ENCODE measurements around the gene CCDC134. TPM values are rescaled to one million over a fixed set of nuclear protein-coding genes. Genes with fewer than 3 reads are reported as not detected.

CCDC134 gene
- total and polyA plus RNA-seq, 9 of the 15 experiments (the other 6 are each of a cell fraction or from before 2014, with no cell fraction given) = 0.56 to 11.9 (median 5.3) TPM

DNA sequence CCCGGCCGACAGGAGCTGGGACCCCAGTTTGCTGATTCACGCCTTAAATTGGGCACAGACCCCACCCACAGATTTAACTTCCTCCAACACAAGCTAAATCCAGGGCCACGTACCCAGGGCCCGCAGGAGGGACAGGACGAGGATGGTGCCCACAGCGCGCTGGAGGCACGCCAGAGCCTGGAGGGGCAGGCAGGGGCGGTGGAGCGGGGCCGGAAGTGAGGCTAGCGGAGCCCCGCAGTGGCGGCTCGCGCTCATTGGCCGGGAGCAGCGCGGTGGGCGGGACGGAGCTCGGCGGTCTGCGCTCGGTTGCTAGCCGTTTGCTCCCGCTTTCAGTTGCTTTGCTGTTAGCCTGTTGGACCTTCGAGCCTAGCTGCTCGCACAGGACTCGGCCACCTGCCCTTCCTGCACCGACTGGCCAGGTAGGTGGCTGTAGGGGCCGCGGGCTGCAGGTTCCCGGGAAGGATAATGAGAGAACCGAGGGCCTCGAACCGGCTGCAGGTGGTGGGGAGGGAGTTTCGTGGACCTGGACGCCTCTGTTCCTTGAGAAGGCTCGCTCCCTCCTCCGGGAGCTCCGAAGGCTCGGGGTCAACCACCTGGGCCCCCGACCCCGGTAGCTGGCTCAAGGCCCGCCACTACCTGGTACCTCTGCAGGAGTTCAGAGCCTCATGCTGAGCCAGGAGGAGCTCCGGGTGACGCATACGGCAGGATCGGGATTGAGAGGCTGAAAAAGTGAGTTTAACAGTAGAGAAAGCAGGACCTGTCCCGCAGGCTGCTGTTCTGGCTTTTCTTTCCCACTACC, at the start of gene CCDC134 (continued):
- no peak for TF ChIP-seq MAFG (tag; conservative IDR thresholded peaks at IDR 0.05)
- no peak for TF ChIP-seq NR3C1 (CRISPR knock-in tag; IDR thresholded peaks at IDR 0.05)
- no peak for TF ChIP-seq KAT2B (IDR thresholded peaks at IDR 0.05; ENCODE audit: low read depth, low read length)
- no peak for TF ChIP-seq FIP1L1 (IDR thresholded peaks at IDR 0.05; ENCODE audit: low read depth, low read length, poor library complexity, severe bottlenecking)
- TF ChIP-seq, protein P1, sequence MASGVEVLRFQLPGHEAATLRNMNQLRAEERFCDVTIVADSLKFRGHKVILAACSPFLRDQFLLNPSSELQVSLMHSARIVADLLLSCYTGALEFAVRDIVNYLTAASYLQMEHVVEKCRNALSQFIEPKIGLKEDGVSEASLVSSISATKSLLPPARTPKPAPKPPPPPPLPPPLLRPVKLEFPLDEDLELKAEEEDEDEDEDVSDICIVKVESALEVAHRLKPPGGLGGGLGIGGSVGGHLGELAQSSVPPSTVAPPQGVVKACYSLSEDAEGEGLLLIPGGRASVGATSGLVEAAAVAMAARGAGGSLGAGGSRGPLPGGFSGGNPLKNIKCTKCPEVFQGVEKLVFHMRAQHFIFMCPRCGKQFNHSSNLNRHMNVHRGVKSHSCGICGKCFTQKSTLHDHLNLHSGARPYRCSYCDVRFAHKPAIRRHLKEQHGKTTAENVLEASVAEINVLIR (CRISPR knock-in tag; IDR thresholded peaks at IDR 0.05) = no peak
- TF ChIP-seq, protein P2, sequence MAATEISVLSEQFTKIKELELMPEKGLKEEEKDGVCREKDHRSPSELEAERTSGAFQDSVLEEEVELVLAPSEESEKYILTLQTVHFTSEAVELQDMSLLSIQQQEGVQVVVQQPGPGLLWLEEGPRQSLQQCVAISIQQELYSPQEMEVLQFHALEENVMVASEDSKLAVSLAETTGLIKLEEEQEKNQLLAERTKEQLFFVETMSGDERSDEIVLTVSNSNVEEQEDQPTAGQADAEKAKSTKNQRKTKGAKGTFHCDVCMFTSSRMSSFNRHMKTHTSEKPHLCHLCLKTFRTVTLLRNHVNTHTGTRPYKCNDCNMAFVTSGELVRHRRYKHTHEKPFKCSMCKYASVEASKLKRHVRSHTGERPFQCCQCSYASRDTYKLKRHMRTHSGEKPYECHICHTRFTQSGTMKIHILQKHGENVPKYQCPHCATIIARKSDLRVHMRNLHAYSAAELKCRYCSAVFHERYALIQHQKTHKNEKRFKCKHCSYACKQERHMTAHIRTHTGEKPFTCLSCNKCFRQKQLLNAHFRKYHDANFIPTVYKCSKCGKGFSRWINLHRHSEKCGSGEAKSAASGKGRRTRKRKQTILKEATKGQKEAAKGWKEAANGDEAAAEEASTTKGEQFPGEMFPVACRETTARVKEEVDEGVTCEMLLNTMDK (IDR thresholded peaks at IDR 0.05; ENCODE audit: borderline replicate concordance, insufficient read depth, low read depth, low read length, poor library complexity, severe bottlenecking) = no peak
- TF ChIP-seq, protein P3, sequence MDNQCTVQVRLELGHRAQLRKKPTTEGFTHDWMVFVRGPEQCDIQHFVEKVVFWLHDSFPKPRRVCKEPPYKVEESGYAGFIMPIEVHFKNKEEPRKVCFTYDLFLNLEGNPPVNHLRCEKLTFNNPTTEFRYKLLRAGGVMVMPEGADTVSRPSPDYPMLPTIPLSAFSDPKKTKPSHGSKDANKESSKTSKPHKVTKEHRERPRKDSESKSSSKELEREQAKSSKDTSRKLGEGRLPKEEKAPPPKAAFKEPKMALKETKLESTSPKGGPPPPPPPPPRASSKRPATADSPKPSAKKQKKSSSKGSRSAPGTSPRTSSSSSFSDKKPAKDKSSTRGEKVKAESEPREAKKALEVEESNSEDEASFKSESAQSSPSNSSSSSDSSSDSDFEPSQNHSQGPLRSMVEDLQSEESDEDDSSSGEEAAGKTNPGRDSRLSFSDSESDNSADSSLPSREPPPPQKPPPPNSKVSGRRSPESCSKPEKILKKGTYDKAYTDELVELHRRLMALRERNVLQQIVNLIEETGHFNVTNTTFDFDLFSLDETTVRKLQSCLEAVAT (IDR thresholded peaks at IDR 0.05) = 0 out of 4 replicates have a peak, but pooled peaks of 1 of the 2 experiments have one; percentile 28
- TF ChIP-seq, protein P4, sequence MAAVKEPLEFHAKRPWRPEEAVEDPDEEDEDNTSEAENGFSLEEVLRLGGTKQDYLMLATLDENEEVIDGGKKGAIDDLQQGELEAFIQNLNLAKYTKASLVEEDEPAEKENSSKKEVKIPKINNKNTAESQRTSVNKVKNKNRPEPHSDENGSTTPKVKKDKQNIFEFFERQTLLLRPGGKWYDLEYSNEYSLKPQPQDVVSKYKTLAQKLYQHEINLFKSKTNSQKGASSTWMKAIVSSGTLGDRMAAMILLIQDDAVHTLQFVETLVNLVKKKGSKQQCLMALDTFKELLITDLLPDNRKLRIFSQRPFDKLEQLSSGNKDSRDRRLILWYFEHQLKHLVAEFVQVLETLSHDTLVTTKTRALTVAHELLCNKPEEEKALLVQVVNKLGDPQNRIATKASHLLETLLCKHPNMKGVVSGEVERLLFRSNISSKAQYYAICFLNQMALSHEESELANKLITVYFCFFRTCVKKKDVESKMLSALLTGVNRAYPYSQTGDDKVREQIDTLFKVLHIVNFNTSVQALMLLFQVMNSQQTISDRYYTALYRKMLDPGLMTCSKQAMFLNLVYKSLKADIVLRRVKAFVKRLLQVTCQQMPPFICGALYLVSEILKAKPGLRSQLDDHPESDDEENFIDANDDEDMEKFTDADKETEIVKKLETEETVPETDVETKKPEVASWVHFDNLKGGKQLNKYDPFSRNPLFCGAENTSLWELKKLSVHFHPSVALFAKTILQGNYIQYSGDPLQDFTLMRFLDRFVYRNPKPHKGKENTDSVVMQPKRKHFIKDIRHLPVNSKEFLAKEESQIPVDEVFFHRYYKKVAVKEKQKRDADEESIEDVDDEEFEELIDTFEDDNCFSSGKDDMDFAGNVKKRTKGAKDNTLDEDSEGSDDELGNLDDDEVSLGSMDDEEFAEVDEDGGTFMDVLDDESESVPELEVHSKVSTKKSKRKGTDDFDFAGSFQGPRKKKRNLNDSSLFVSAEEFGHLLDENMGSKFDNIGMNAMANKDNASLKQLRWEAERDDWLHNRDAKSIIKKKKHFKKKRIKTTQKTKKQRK (IDR thresholded peaks at IDR 0.05; ENCODE audit: borderline replicate concordance, low read depth, low read length) = no peak
- TF ChIP-seq, protein P5, sequence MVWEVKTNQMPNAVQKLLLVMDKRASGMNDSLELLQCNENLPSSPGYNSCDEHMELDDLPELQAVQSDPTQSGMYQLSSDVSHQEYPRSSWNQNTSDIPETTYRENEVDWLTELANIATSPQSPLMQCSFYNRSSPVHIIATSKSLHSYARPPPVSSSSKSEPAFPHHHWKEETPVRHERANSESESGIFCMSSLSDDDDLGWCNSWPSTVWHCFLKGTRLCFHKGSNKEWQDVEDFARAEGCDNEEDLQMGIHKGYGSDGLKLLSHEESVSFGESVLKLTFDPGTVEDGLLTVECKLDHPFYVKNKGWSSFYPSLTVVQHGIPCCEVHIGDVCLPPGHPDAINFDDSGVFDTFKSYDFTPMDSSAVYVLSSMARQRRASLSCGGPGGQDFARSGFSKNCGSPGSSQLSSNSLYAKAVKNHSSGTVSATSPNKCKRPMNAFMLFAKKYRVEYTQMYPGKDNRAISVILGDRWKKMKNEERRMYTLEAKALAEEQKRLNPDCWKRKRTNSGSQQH (CRISPR knock-in tag; IDR thresholded peaks at IDR 0.05) = no peak
- no peak for TF ChIP-seq ZKSCAN1 (IDR thresholded peaks at IDR 0.05; ENCODE audit: low read depth, low read length)
- TF ChIP-seq CXXC5 (CRISPR knock-in tag; IDR thresholded peaks at IDR 0.05) = peak; percentile 63
- no peak for TF ChIP-seq NFATC3 (IDR thresholded peaks at IDR 0.05)
- no peak for TF ChIP-seq KDM1A (IDR thresholded peaks at IDR 0.05)
- no peak for TF ChIP-seq ESRRB (CRISPR knock-in tag; IDR thresholded peaks at IDR 0.05; ENCODE audit: borderline replicate concordance)
- no peak for TF ChIP-seq PTTG1 (tag; IDR thresholded peaks at IDR 0.05; ENCODE audit: low read depth)

Data from K562 (cell line).